K562 (cell line): ENCODE data around the gene ERVW-1. TPM values are rescaled to one million over a fixed set of nuclear protein-coding genes. Genes with fewer than 3 reads are reported as not detected.
A peak's percentile ranks its signal among the peaks of the same experiment; 100 is the strongest.

Experiments used
- BMI1 ChIP-seq: fragments of 150-350 bp; IDR thresholded peaks from 2 replicates; pipeline ENCODE4 v1.6.1; 2014; ENCODE audit warnings: low read length
- CAMTA2 ChIP-seq: fragments of 250-450 bp; sonication (Bioruptor Pico); conservative IDR thresholded peaks from 2 replicates; pipeline ENCODE4 v1.5.1; 2022
- CBX1 ChIP-seq: sonication (generic); IDR thresholded peaks from 2 replicates; pipeline ENCODE4 v1.6.1; 2016; ENCODE audit warnings: antibody characterized with exemption, low read depth, mild to moderate bottlenecking
- CREB3L1 ChIP-seq: fragments of 450-650 bp; IDR thresholded peaks from 2 replicates; pipeline ENCODE4 v1.6.1; 2014; ENCODE audit warnings: low read depth, mild to moderate bottlenecking, moderate library complexity, borderline replicate concordance
- E2F1 ChIP-seq: sonication (generic); formaldehyde crosslinking; IDR thresholded peaks from 2 replicates; pipeline ENCODE4 v1.8.1; 2023; ENCODE audit warnings: mild to moderate bottlenecking, missing genetic modification reagents, moderate library complexity
- ELF1 ChIP-seq: fragments of 200-800 bp; sonication (Bioruptor generic); IDR thresholded peaks from 2 replicates; pipeline ENCODE4 v1.6.1; 2016; ENCODE audit warnings: missing genetic modification characterization, missing compliant biosample characterization
- HNRNPL ChIP-seq: fragments of 200-400 bp; formaldehyde crosslinking; IDR thresholded peaks from 2 replicates; pipeline ENCODE4 v1.6.1; 2017; ENCODE audit warnings: low read depth, mild to moderate bottlenecking, low read length
- KLF10 ChIP-seq: fragments of 250-450 bp; sonication (Bioruptor Pico); IDR thresholded peaks from 2 replicates; pipeline ENCODE4 v1.6.1; 2021; ENCODE audit warnings: matching md5 sums
- MYBL2 ChIP-seq, 2 experiments: fragments of 450-650 bp in 1 of 2; sonication (generic) in 1 of 2; formaldehyde crosslinking in 1 of 2; IDR thresholded peaks; 2 replicates each; pipeline versions ENCODE4 v1.6.1 to v1.8.1; 2017 to 2022; ENCODE audit warnings: borderline replicate concordance in 1 of 2, inconsistent platforms in 1 of 2, low read depth in 1 of 2, mild to moderate bottlenecking in 1 of 2, missing genetic modification reagents in 1 of 2, moderate library complexity in 1 of 2
- NEUROD1 ChIP-seq: fragments of 150-350 bp; IDR thresholded peaks from 2 replicates; pipeline ENCODE4 v1.6.1; 2014; ENCODE audit warnings: borderline replicate concordance, low read length, low read depth; ENCODE audit not compliant: partially characterized antibody
- NR2C1 ChIP-seq, 2 experiments: fragments of 450-650 bp; IDR thresholded peaks; 2 replicates each; pipeline ENCODE4 v1.6.1; 2017; ENCODE audit warnings: mild to moderate bottlenecking in 2 of 2, antibody characterized with exemption in 1 of 2, inconsistent platforms in 1 of 2, missing compliant biosample characterization in 1 of 2, missing genetic modification characterization in 1 of 2
- RBM25 ChIP-seq: fragments of 200-400 bp; formaldehyde crosslinking; IDR thresholded peaks from 2 replicates; pipeline ENCODE4 v1.6.1; 2018; ENCODE audit warnings: low read length, low read depth, moderate library complexity; ENCODE audit not compliant: severe bottlenecking
- RFX5 ChIP-seq: IDR thresholded peaks from 2 replicates; pipeline ENCODE4 v1.6.1; 2011; ENCODE audit warnings: low read depth, mild to moderate bottlenecking, improper control_type of control experiment, low read length
- TEAD4 ChIP-seq, 2 experiments: sonication (generic) in 1 of 2; formaldehyde crosslinking in 1 of 2; IDR thresholded peaks; 2 replicates each; pipeline versions ENCODE4 v1.6.1 to v1.8.0; 2012 to 2022; ENCODE audit warnings: borderline replicate concordance in 1 of 2, inconsistent platforms in 1 of 2, low read length in 1 of 2, mild to moderate bottlenecking in 1 of 2, missing genetic modification reagents in 1 of 2
- ZBTB1 ChIP-seq: sonication (generic); formaldehyde crosslinking; IDR thresholded peaks from 2 replicates; pipeline ENCODE4 v1.8.1; 2023; ENCODE audit warnings: missing genetic modification reagents, low read depth, mild to moderate bottlenecking, borderline replicate concordance
- ZNF140 ChIP-seq: fragments of 250-450 bp; sonication (Bioruptor Pico); IDR thresholded peaks from 2 replicates; pipeline ENCODE4 v1.8.0; 2021; ENCODE audit warnings: moderate library complexity, mild to moderate bottlenecking, inconsistent platforms
- polyA plus RNA-seq, 8 experiments: library from polyadenylated mRNA; depleted of rRNA in 4 of 8; stranded (reverse) in 5 of 8; unstranded in 3 of 8; fragments of >200 nt; fragmentation: Nextera tagmentation in 2 of 8; fragmentation: Illumina TruSeq in 1 of 8; extraction: Ambion mirVana in 2 of 8; extraction: Trizol in 1 of 8; gene quantifications; 2 replicates each; pipeline versions ENCODE4 v1.2.1 to v1.2.3, GENCODE V29; 2011 to 2014; ENCODE audit warnings: inconsistent platforms in 1 of 8, missing spikeins in 1 of 8
- total RNA-seq, 7 experiments: library from RNA; depleted of rRNA in 6 of 7; stranded (reverse); fragments of >200 nt in 6 of 7; fragmentation: Illumina TruSeq in 2 of 7; extraction: Trizol in 2 of 7; gene quantifications; 2 replicates each; pipeline versions ENCODE4 v1.2.1 to v1.2.3, GENCODE V29; 2011 to 2021; ENCODE audit warnings: low replicate concordance in 1 of 7
- TF ChIP-seq, protein P1 (sequence below), 2 experiments: fragments of 450-650 bp; IDR thresholded peaks; 2 replicates each; pipeline ENCODE4 v1.6.1; 2016
- TF ChIP-seq, protein P2 (sequence below): fragments of 250-450 bp; sonication (Bioruptor Pico); IDR thresholded peaks from 2 replicates; pipeline ENCODE4 v1.9.0; 2021; ENCODE audit warnings: mild to moderate bottlenecking
- TF ChIP-seq, protein P3 (sequence below), 3 experiments: fragments of 200-800 bp in 1 of 3; sonication (Bioruptor generic) in 1 of 3; sonication (generic) in 1 of 3; formaldehyde crosslinking in 1 of 3; IDR thresholded peaks; 2 replicates each; pipeline versions ENCODE4 v1.6.1 to v1.8.0; 2016 to 2022; ENCODE audit warnings: mild to moderate bottlenecking in 2 of 3, missing compliant biosample characterization in 2 of 3, missing genetic modification characterization in 2 of 3, missing genetic modification reagents in 1 of 3

ERVW-1 gene
- total and polyA plus RNA-seq, 9 of the 15 experiments (the other 6 are each of a cell fraction or from before 2014, with no cell fraction given), result not detected

- TF ChIP-seq RFX5 (0 out of 2 replicates have a peak, but pooled peaks have one; percentile 17), HNRNPL (no peak), E2F1 (peak; percentile 31; the same call in 1 of the 2 replicates), NEUROD1 (no peak), ZNF140 (CRISPR knock-in tag) (no peak), RBM25 (no peak), CAMTA2 (no peak), MYBL2 (IDR thresholded peaks at IDR 0.05; ENCODE audit: low read depth) (no peak), MYBL2 (CRISPR knock-in tag; IDR thresholded peaks at IDR 0.05; ENCODE audit: borderline replicate concordance) (no peak), KLF10 (CRISPR knock-in tag) (no peak), ELF1 (tag) (peak; percentile 97), TEAD4 (IDR thresholded peaks at IDR 0.05; ENCODE audit: low read length) (peak; percentile 31; the same call in 1 of the 2 replicates), TEAD4 (CRISPR knock-in tag; IDR thresholded peaks at IDR 0.05; ENCODE audit: borderline replicate concordance) (0 out of 2 replicates have a peak, but pooled peaks have one; percentile 32), CBX1 (0 out of 2 replicates have a peak, but pooled peaks have one; percentile 58), CREB3L1 (peak; percentile 91), BMI1 (peak; percentile 55; the same call in 1 of the 2 replicates), NR2C1 (IDR thresholded peaks at IDR 0.05) (no peak), NR2C1 (tag; IDR thresholded peaks at IDR 0.05) (no peak), ZBTB1 (CRISPR knock-in tag) (peak; percentile 59; the same call in 1 of the 2 replicates)
- TF ChIP-seq, protein P1, sequence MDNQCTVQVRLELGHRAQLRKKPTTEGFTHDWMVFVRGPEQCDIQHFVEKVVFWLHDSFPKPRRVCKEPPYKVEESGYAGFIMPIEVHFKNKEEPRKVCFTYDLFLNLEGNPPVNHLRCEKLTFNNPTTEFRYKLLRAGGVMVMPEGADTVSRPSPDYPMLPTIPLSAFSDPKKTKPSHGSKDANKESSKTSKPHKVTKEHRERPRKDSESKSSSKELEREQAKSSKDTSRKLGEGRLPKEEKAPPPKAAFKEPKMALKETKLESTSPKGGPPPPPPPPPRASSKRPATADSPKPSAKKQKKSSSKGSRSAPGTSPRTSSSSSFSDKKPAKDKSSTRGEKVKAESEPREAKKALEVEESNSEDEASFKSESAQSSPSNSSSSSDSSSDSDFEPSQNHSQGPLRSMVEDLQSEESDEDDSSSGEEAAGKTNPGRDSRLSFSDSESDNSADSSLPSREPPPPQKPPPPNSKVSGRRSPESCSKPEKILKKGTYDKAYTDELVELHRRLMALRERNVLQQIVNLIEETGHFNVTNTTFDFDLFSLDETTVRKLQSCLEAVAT (IDR thresholded peaks at IDR 0.05), result peak; percentile 65 to 74
- TF ChIP-seq, protein P2, sequence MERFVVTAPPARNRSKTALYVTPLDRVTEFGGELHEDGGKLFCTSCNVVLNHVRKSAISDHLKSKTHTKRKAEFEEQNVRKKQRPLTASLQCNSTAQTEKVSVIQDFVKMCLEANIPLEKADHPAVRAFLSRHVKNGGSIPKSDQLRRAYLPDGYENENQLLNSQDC (CRISPR knock-in tag), result no peak
- TF ChIP-seq, protein P3, sequence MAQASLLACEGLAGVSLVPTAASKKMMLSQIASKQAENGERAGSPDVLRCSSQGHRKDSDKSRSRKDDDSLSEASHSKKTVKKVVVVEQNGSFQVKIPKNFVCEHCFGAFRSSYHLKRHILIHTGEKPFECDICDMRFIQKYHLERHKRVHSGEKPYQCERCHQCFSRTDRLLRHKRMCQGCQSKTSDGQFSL (CRISPR knock-in tag; IDR thresholded peaks at IDR 0.05), result peak; percentile 99
- TF ChIP-seq, protein P3 (tag; IDR thresholded peaks at IDR 0.05), result peak in 1 of 2 experiments; percentile 99; a peak in 2 of 4 replicates
Observed at GRCh38 chr7:92447345-92448204, 30.2 kb downstream of the ERVW-1 start, which contains the start of gene GATAD1 (continued).
